Fibroblast of villous mesenchyme (primary cell): Measurements from ENCODE around the gene SHANK2. TPM values are rescaled to one million over a fixed set of nuclear protein-coding genes. Genes with fewer than 3 reads are reported as not detected.
A peak's percentile ranks its signal among the peaks of the same experiment; 100 is the strongest.

Source experiments
- DNase-seq: peaks from one replicate; pipeline ENCODE4 v3.0.0-alpha.2; 2010; ENCODE audit warnings: low read depth
- H3K4me3 ChIP-seq: 2 replicates; pipeline ENCODE4 v1.5.1; 2011; ENCODE audit warnings: low read depth, mild to moderate bottlenecking, low read length
- CTCF ChIP-seq: IDR thresholded peaks from 2 replicates; pipeline ENCODE4 v1.5.1; 2012; ENCODE audit warnings: low read depth, mild to moderate bottlenecking, low read length; ENCODE audit not compliant: insufficient read depth
- total RNA-seq: library from RNA; depleted of rRNA; stranded (reverse); fragments of >200 nt; gene quantifications from 2 replicates; pipeline ENCODE4 v1.2.3, GENCODE V29; 2012

SHANK2 gene
- total RNA-seq, 1 donor = 0.86 TPM

GRCh38 chr11:71255323-71255722 is 2.9 kb upstream of the SHANK2 start:
- H3K4me3 ChIP-seq = no peak overlapping the region
- no peak for TF ChIP-seq CTCF
- DNase-seq = no peak

DNA sequence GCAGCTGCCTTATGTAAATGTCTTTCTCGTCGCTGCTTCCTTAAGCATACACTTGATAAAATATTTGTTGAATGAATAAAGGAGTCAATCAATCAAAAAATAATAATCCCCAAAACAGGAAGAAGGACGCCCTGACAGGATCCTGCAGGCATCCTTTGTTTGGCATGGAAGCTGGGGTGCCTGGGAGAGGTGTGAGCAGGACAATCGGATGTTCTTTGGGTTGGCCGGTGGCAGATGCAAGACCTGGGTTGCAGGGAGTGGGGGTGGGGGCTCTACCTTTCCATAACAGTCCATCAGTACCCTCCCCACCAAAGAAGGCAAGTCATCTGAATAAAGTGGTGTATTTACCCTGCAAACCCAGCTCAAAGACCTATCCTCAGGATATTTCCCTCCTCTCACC is 1.4 kb upstream of the SHANK2 start:
- no peak overlapping the region for H3K4me3 ChIP-seq
- no peak for TF ChIP-seq CTCF
- no peak for DNase-seq

- DNase-seq = peak; percentile 59
- no peak for TF ChIP-seq CTCF
- H3K4me3 ChIP-seq = peak overlapping the region; percentile 66
Measured at GRCh38 chr11:71252770-71253730, 673 bp upstream of the SHANK2 start.

GRCh38 chr11:71251761-71252268 is 562 bp downstream of the SHANK2 start:
- TF ChIP-seq CTCF = peak; percentile 34
- no peak for DNase-seq
- peak overlapping the region; percentile 66 for H3K4me3 ChIP-seq

DNA sequence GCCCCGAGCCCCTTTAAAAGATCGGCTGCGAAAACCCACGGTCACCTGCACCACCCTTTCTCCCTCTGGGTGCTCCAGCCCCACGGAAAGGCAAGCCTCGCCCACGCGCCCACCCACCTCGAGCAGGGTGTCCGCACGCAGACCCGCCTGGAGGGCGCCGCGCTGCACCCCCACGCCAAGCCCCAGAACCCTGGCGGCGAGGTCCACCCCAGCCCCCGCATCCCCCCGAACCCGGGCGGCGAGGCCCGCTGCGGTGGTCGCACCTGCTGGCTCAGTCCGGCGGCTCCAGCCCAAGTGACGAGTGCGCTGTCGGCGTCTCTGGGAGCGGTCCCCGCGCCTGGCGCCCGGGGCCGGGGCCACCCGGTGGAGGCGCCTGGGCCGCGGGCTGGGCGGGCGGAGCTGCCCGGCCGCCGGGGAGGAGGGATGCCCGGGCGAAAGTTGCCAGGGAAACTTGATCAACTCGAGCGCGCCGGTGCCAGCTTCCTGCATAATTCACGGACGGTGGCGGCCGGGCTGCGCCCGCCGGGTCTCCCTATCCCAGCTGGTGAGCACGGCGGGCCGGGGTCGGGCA is 1.1 kb downstream of the SHANK2 start:
- TF ChIP-seq CTCF = no peak
- no peak for DNase-seq
- peak overlapping the region; percentile 40 for H3K4me3 ChIP-seq

DNA sequence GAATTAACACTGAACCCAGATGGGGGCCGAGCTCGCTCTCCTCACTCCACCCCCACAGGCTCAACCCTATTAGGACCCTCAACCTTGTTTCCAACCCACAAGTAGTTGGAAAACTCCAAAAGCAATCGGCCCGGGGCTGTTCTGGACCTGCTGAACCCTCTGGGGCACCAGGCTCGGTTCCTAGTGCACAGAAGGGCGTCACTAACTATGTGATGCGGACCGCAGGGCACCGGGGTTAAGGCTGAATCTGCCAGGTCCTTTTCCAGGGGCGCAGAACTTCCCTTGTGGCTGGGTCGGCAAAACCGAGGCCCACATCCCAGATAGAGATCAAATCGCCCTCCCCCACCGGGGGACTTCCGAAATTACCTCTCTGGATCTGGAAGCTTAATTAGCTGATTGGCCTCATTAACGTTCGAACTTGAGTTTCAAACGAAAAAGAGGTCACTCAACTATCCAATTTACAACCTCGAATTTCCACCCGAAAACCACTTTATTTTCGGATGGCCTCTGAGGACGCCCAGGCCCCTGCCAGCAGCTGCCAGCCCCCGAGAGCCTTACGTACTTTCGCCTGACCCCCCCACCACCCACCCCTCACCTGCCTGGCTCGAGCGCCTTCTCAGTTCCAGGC is 1.7 kb downstream of the SHANK2 start:
- no peak for TF ChIP-seq CTCF
- DNase-seq = no peak
- peak overlapping the region; percentile 40 for H3K4me3 ChIP-seq
